K562 (cell line): ENCODE results near the gene ANO6. TPM values are rescaled to one million over a fixed set of nuclear protein-coding genes. Genes with fewer than 3 reads are reported as not detected.

ENCODE experiments used
- BCOR ChIP-seq: fragments of 450-650 bp; IDR thresholded peaks from 2 replicates; pipeline ENCODE4 v1.6.1; 2016
- BRCA1 ChIP-seq, 2 experiments: fragments of 450-650 bp in 1 of 2; sonication (generic) in 1 of 2; formaldehyde crosslinking in 1 of 2; IDR thresholded peaks; 2 replicates each; pipeline versions ENCODE4 v1.5.0 to v1.6.1; 2017 to 2020; ENCODE audit warnings: mild to moderate bottlenecking in 1 of 2, missing genetic modification reagents in 1 of 2
- CC2D1A ChIP-seq: fragments of 450-650 bp; IDR thresholded peaks from 2 replicates; pipeline ENCODE4 v1.6.1; 2017; ENCODE audit warnings: mild to moderate bottlenecking
- JUND ChIP-seq, 2 experiments: IDR thresholded peaks; 2 replicates in 1 of 2; 3 replicates in 1 of 2; pipeline ENCODE4 v1.6.1; 2011; ENCODE audit warnings: borderline replicate concordance in 2 of 2, low read depth in 2 of 2, low read length in 2 of 2, improper control_type of control experiment in 1 of 2, missing biosample characterization in 1 of 2, missing genetic modification characterization in 1 of 2, missing genetic modification reagents in 1 of 2
- MAFG ChIP-seq: fragments of 450-650 bp; conservative IDR thresholded peaks from 2 replicates; pipeline ENCODE4 v1.6.1; 2016; ENCODE audit warnings: missing genetic modification characterization, missing compliant biosample characterization
- MTF1 ChIP-seq: fragments of 250-450 bp; sonication (Bioruptor Pico); IDR thresholded peaks from 2 replicates; pipeline ENCODE4 v1.9.0; 2021; ENCODE audit warnings: moderate library complexity, mild to moderate bottlenecking, inconsistent platforms, borderline replicate concordance
- RBM25 ChIP-seq: fragments of 200-400 bp; formaldehyde crosslinking; IDR thresholded peaks from 2 replicates; pipeline ENCODE4 v1.6.1; 2018; ENCODE audit warnings: low read length, low read depth, moderate library complexity; ENCODE audit not compliant: severe bottlenecking
- SMARCE1 ChIP-seq: fragments of 450-650 bp; IDR thresholded peaks from 2 replicates; pipeline ENCODE4 v1.7.1; 2016; ENCODE audit warnings: mild to moderate bottlenecking
- SP2 ChIP-seq: IDR thresholded peaks from 2 replicates; pipeline ENCODE4 v1.6.1; 2011; ENCODE audit warnings: mild to moderate bottlenecking, low read depth, low read length, moderate library complexity; ENCODE audit not compliant: poor library complexity, severe bottlenecking; ENCODE audit errors: extremely low read depth
- polyA plus RNA-seq, 8 experiments: library from polyadenylated mRNA; depleted of rRNA in 4 of 8; stranded (reverse) in 5 of 8; unstranded in 3 of 8; fragments of >200 nt; fragmentation: Nextera tagmentation in 2 of 8; fragmentation: Illumina TruSeq in 1 of 8; extraction: Ambion mirVana in 2 of 8; extraction: Trizol in 1 of 8; gene quantifications; 2 replicates each; pipeline versions ENCODE4 v1.2.1 to v1.2.3, GENCODE V29; 2011 to 2014; ENCODE audit warnings: inconsistent platforms in 1 of 8, missing spikeins in 1 of 8
- total RNA-seq, 7 experiments: library from RNA; depleted of rRNA in 6 of 7; stranded (reverse); fragments of >200 nt in 6 of 7; fragmentation: Illumina TruSeq in 2 of 7; extraction: Trizol in 2 of 7; gene quantifications; 2 replicates each; pipeline versions ENCODE4 v1.2.1 to v1.2.3, GENCODE V29; 2011 to 2021; ENCODE audit warnings: low replicate concordance in 1 of 7
- TF ChIP-seq, protein P1 (sequence below): fragments of 250-450 bp; sonication (Bioruptor Pico); IDR thresholded peaks from 2 replicates; pipeline ENCODE4 v1.4.0; 2020; ENCODE audit warnings: mild to moderate bottlenecking, moderate library complexity, borderline replicate concordance
- TF ChIP-seq, protein P2 (sequence below): fragments of 450-650 bp; IDR thresholded peaks from 2 replicates; pipeline ENCODE4 v1.6.1; 2016; ENCODE audit warnings: missing biosample characterization, missing genetic modification characterization

Gene ANO6
- total and polyA plus RNA-seq, 9 of the 15 experiments (the other 6 are each of a cell fraction or from before 2014, with no cell fraction given), result 3.5 to 24.7 (median 20.3) TPM

DNA sequence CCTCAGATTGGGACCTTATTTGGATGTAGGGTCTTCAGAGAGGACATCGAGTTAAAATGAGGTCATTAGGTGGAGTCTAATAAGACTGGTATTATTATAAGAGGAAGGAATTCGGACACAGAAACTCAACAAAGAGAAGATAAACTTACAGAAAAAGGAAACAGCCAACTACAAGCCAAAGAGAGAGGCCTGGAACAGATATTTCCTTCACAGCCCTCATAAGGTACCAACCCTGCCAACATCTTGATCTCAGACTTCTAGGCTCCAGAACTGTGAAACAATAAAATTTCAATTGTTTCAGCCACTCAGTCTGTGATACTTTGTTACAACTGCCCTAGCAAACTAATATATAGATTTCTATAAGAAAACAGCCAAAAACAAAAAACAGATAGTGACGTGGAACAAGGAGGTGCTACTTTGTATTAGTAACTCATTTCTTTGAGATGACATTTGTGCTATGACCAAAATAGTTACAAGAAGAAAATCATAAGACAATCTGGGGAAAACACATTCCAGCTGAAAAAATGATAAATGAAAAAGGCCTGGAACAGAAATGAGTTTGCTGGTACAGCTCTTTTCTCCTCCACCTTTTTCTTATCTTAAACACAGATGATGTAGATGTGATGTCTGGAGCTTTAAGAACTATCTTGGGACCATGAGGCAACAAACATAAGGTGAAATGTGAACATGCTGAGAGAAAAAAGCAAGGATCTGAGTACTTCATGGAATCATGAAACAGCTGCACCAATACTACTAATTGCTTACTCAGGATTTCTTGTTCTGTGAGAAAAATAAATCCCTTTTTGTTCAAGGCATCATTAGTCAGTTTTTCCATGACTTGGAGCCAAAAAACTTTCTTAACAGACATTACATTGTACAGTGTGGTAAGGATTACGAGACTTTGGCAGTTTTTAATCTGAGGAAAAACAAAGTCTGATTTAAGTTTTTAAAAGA lies 243.2 kb downstream of the ANO6 start (continued):
- TF ChIP-seq, protein P1, sequence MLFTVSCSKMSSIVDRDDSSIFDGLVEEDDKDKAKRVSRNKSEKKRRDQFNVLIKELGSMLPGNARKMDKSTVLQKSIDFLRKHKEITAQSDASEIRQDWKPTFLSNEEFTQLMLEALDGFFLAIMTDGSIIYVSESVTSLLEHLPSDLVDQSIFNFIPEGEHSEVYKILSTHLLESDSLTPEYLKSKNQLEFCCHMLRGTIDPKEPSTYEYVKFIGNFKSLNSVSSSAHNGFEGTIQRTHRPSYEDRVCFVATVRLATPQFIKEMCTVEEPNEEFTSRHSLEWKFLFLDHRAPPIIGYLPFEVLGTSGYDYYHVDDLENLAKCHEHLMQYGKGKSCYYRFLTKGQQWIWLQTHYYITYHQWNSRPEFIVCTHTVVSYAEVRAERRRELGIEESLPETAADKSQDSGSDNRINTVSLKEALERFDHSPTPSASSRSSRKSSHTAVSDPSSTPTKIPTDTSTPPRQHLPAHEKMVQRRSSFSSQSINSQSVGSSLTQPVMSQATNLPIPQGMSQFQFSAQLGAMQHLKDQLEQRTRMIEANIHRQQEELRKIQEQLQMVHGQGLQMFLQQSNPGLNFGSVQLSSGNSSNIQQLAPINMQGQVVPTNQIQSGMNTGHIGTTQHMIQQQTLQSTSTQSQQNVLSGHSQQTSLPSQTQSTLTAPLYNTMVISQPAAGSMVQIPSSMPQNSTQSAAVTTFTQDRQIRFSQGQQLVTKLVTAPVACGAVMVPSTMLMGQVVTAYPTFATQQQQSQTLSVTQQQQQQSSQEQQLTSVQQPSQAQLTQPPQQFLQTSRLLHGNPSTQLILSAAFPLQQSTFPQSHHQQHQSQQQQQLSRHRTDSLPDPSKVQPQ (CRISPR knock-in tag), result no peak
- TF ChIP-seq SMARCE1 (no peak), SP2 (no peak), RBM25 (peak; percentile 64), JUND (IDR thresholded peaks at IDR 0.05; ENCODE audit: borderline replicate concordance, low read depth, low read length) (no peak), JUND (tag; IDR thresholded peaks at IDR 0.05; ENCODE audit: borderline replicate concordance, low read depth, low read length) (no peak), CC2D1A (no peak), MTF1 (CRISPR knock-in tag) (no peak), BCOR (no peak), MAFG (tag) (peak; percentile 42; the same call in 1 of the 2 replicates), BRCA1 (IDR thresholded peaks at IDR 0.05) (no peak), BRCA1 (CRISPR knock-in tag; IDR thresholded peaks at IDR 0.05) (no peak)
- TF ChIP-seq, protein P2, sequence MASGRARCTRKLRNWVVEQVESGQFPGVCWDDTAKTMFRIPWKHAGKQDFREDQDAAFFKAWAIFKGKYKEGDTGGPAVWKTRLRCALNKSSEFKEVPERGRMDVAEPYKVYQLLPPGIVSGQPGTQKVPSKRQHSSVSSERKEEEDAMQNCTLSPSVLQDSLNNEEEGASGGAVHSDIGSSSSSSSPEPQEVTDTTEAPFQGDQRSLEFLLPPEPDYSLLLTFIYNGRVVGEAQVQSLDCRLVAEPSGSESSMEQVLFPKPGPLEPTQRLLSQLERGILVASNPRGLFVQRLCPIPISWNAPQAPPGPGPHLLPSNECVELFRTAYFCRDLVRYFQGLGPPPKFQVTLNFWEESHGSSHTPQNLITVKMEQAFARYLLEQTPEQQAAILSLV (tag), result no peak
- TF ChIP-seq, all 486 proteins: peak for 5
